HEK293 (cell line): ENCODE results near the gene CYP39A1.

Source experiments
- ATF2 ChIP-seq: fragments of 450-650 bp; formaldehyde crosslinking; IDR thresholded peaks from 2 replicates; pipeline ENCODE4 v1.5.1; 2016; ENCODE audit warnings: missing biosample characterization, missing genetic modification characterization, low read depth
- CTCF ChIP-seq: fragments of 450-650 bp; formaldehyde crosslinking; IDR thresholded peaks from 2 replicates; pipeline ENCODE4 v1.5.1; 2016; ENCODE audit warnings: missing biosample characterization, missing genetic modification characterization
- IKZF3 ChIP-seq: fragments of 450-650 bp; IDR thresholded peaks from 2 replicates; pipeline ENCODE4 v1.5.0; 2018; ENCODE audit warnings: missing biosample characterization, mild to moderate bottlenecking, missing genetic modification characterization, moderate library complexity
- MYNN ChIP-seq: fragments of 450-650 bp; formaldehyde crosslinking; IDR thresholded peaks from 2 replicates; pipeline ENCODE4 v1.5.1; 2016; ENCODE audit warnings: missing biosample characterization, missing genetic modification characterization, borderline replicate concordance
- PRDM6 ChIP-seq: fragments of 450-650 bp; formaldehyde crosslinking; IDR thresholded peaks from 2 replicates; pipeline ENCODE4 v1.5.1; 2017; ENCODE audit warnings: missing biosample characterization, missing genetic modification characterization
- ZBTB20 ChIP-seq: fragments of 450-650 bp; formaldehyde crosslinking; IDR thresholded peaks from 2 replicates; pipeline ENCODE4 v1.5.1; 2016; ENCODE audit warnings: missing biosample characterization, missing genetic modification characterization
- ZBTB49 ChIP-seq: fragments of 450-650 bp; formaldehyde crosslinking; IDR thresholded peaks from 2 replicates; pipeline ENCODE4 v1.5.1; 2016; ENCODE audit warnings: missing biosample characterization, missing genetic modification characterization, low read depth
- ZBTB7A ChIP-seq: fragments of 450-650 bp; formaldehyde crosslinking; IDR thresholded peaks from 2 replicates; pipeline ENCODE4 v1.5.1; 2016; ENCODE audit warnings: low read depth, missing biosample characterization, missing genetic modification characterization
- ZNF449 ChIP-seq: fragments of 450-650 bp; formaldehyde crosslinking; IDR thresholded peaks from 2 replicates; pipeline ENCODE4 v1.5.1; 2017; ENCODE audit warnings: missing biosample characterization, mild to moderate bottlenecking, missing genetic modification characterization, moderate library complexity
- ZNF510 ChIP-seq: fragments of 450-650 bp; formaldehyde crosslinking; IDR thresholded peaks from 2 replicates; pipeline ENCODE4 v1.5.1; 2018; ENCODE audit warnings: mild to moderate bottlenecking, missing genetic modification characterization, missing biosample characterization; ENCODE audit not compliant: insufficient replicate concordance
- ZSCAN18 ChIP-seq: fragments of 450-650 bp; formaldehyde crosslinking; IDR thresholded peaks from 2 replicates; pipeline ENCODE4 v1.5.1; 2016; ENCODE audit warnings: missing biosample characterization, missing genetic modification characterization

- no peak for TF ChIP-seq MYNN
- TF ChIP-seq ZBTB7A (tag by site-specific recombination) = no peak
- no peak for TF ChIP-seq CTCF (tag by site-specific recombination)
- TF ChIP-seq PRDM6 (tag by site-specific recombination) = no peak
- TF ChIP-seq ZSCAN18 (tag by site-specific recombination) = no peak
- TF ChIP-seq ATF2 (tag by site-specific recombination) = no peak
- TF ChIP-seq ZNF449 = no peak
- no peak for TF ChIP-seq ZNF510
- TF ChIP-seq ZBTB20 (tag by site-specific recombination) = no peak
- TF ChIP-seq ZBTB49 = no peak
- TF ChIP-seq IKZF3 (tag by site-specific recombination) = no peak
Observed at GRCh38 chr6:46505693-46506512, 146.7 kb downstream of the CYP39A1 start.
